Stimulated activated CD4-positive, alpha-beta T cell treated with anti-CD3 and anti-CD28 coated beads, Interleukin-2, amount 100 ng/mL, for 24 hours (primary cell): ENCODE measurements around the gene USP44.
"Not testable (repeated sequence)": the region's sequence is repeated elsewhere in the genome, so short reads cannot be mapped to it uniquely, and the experiment has no call there.

Experiments used
- DNase-seq, 2 donors: peaks; one replicate each; pipeline ENCODE4 v3.0.0-alpha.2; 2020

The USP44 gene

GRCh38 chr12:95551305-95551704, at the start of gene USP44:
USP44 (minus strand) TSS chr12:95551476; CDS start chr12:95534256, 17,220 bp downstream.
- peak; percentile 21 to 26 for DNase-seq

GRCh38 chr12:95600567-95600966, 49.3 kb upstream of the USP44 start:
- no peak for DNase-seq

- no peak for DNase-seq
Measured at GRCh38 chr12:95599880-95600279, 48.6 kb upstream of the USP44 start.

- no peak for DNase-seq
Measured at GRCh38 chr12:95594136-95594535, 42.9 kb upstream of the USP44 start.

- no peak for DNase-seq
Measured at GRCh38 chr12:95593266-95593871, 42.1 kb upstream of the USP44 start.

- no peak for DNase-seq
Measured at GRCh38 chr12:95591731-95592130, 40.5 kb upstream of the USP44 start.

GRCh38 chr12:95590775-95591174, 39.5 kb upstream of the USP44 start:
- DNase-seq: no peak

GRCh38 chr12:95583933-95584332, 32.7 kb upstream of the USP44 start:
- DNase-seq: no peak

- DNase-seq: no peak
Measured at GRCh38 chr12:95582230-95583058, 31.2 kb upstream of the USP44 start.

GRCh38 chr12:95577820-95578219, 26.5 kb upstream of the USP44 start:
- no peak for DNase-seq

GRCh38 chr12:95574799-95575452, 23.6 kb upstream of the USP44 start:
- DNase-seq: no peak

- DNase-seq: no peak
Measured at GRCh38 chr12:95573951-95574576, 22.8 kb upstream of the USP44 start.

GRCh38 chr12:95571369-95571768, 20.1 kb upstream of the USP44 start:
- no peak for DNase-seq

GRCh38 chr12:95568045-95568444, 16.8 kb upstream of the USP44 start:
- DNase-seq: not testable (repeated sequence)

- no peak for DNase-seq
Measured at GRCh38 chr12:95557625-95558024, 6.3 kb upstream of the USP44 start.

GRCh38 chr12:95554532-95555071, 3.3 kb upstream of the USP44 start:
- DNase-seq: no peak

- no peak for DNase-seq
Measured at GRCh38 chr12:95553197-95553943, 2.1 kb upstream of the USP44 start.

GRCh38 chr12:95551913-95552516, 739 bp upstream of the USP44 start:
- no peak for DNase-seq

GRCh38 chr12:95549392-95550084, 1.7 kb downstream of the USP44 start:
- DNase-seq: no peak

GRCh38 chr12:95548539-95549391, 2.5 kb downstream of the USP44 start:
- DNase-seq: peak; percentile 73 to 74
